Stimulated activated CD4-positive, alpha-beta T cell treated with anti-CD3 and anti-CD28 coated beads, Interleukin-4, amount 100 ng/mL, for 4 hours (primary cell): Measurements from ENCODE around the gene KCTD10.
"Not testable (repeated sequence)": the region's sequence is repeated elsewhere in the genome, so short reads cannot be mapped to it uniquely, and the experiment has no call there.

Experiments
- DNase-seq, 2 experiments: peaks; one replicate each; pipeline ENCODE4 v3.0.0-alpha.2; 2020

The KCTD10 gene

GRCh38 chr12:109493938-109494337, 16.8 kb upstream of the KCTD10 start:
- no peak for DNase-seq

GRCh38 chr12:109493090-109493489, 16.0 kb upstream of the KCTD10 start:
- DNase-seq: no peak

- DNase-seq: no peak
These were observed 15.3 kb upstream of the KCTD10 start for GRCh38 chr12:109492371-109492770.

- DNase-seq: no peak
These were observed 14.6 kb upstream of the KCTD10 start for GRCh38 chr12:109491671-109492070.

- DNase-seq: no peak
These were observed 13.0 kb upstream of the KCTD10 start for GRCh38 chr12:109489955-109490565.

GRCh38 chr12:109489016-109489954, 12.2 kb upstream of the KCTD10 start:
- no peak for DNase-seq

- DNase-seq: no peak
These were observed 11.1 kb upstream of the KCTD10 start for GRCh38 chr12:109488051-109488665.

GRCh38 chr12:109487181-109488050, 10.3 kb upstream of the KCTD10 start:
- DNase-seq: no peak

- DNase-seq: no peak
These were observed 8.1 kb upstream of the KCTD10 start for GRCh38 chr12:109485201-109485600.

- no peak for DNase-seq
These were observed 6.2 kb upstream of the KCTD10 start for GRCh38 chr12:109483346-109483745.

- no peak for DNase-seq
These were observed 5.8 kb upstream of the KCTD10 start for GRCh38 chr12:109482894-109483293.

- DNase-seq: no peak
These were observed 5.4 kb upstream of the KCTD10 start for GRCh38 chr12:109482491-109482890.

- DNase-seq: no peak
These were observed 4.8 kb upstream of the KCTD10 start for GRCh38 chr12:109481863-109482262.

GRCh38 chr12:109480356-109480755, 3.3 kb upstream of the KCTD10 start:
- DNase-seq: no peak

- no peak for DNase-seq
These were observed 2.7 kb upstream of the KCTD10 start for GRCh38 chr12:109479761-109480160.

- DNase-seq: no peak
These were observed 839 bp upstream of the KCTD10 start for GRCh38 chr12:109477963-109478315.

GRCh38 chr12:109476807-109477184, 304 bp downstream of the KCTD10 start:
- no peak for DNase-seq

GRCh38 chr12:109475993-109476806, 900 bp downstream of the KCTD10 start:
- DNase-seq: no peak

- DNase-seq: no peak
These were observed 2.0 kb downstream of the KCTD10 start for GRCh38 chr12:109475121-109475520.

- not testable (repeated sequence) for DNase-seq
These were observed 3.4 kb downstream of the KCTD10 start for GRCh38 chr12:109473526-109474270.

- no peak for DNase-seq
These were observed 4.1 kb downstream of the KCTD10 start for GRCh38 chr12:109473006-109473405.
